ENCODE measurements around the gene NRARP. TPM values are rescaled to one million over a fixed set of nuclear protein-coding genes. Genes with fewer than 3 reads are reported as not detected.
A peak's percentile ranks its signal among the peaks of the same experiment; 100 is the strongest.

Gene NRARP
- total RNA-seq, 1 experiment from 2014 or later = 23.8 TPM

DNA sequence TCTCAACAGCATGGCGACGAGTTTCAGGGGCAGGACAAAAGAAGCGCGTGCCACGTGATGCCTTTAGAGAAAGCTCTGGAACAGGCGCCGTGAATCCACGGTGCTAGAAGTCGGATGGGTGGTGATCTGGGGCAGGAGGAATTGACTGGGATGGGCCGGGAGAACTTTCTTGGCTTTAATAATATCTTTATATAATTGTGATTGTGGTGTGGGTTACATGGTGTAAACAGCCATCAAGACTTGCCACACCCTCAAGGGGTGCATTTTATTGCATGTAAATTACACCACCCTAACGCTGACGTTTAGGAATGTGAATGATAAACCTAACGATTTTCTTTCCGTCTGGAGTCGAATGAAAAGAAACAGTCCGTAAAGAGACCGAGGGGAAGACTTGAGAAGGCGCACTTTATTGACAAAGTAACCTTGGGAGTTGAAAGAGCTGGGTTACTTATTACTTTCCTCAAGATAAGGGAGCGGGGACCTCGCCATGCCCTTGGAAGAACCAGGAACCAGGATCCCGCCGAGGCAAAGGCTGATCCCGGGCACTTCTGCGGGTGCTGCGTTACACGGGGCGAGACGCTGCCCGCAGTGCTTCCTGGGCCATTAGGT, 8.5 kb downstream of the NRARP start:
- Mint-ChIP-seq H3K4me1 (peaks cover 18 to 27% of the 10 kb centered on the region in 2 experiments), H3K9me3 (peaks cover 3 to 9% of the 10 kb centered on the region in 2 experiments), H3K27ac (no peak overlapping the region), H3K27me3 (ENCODE audit: low read depth) (peaks cover 40% of the 10 kb centered on the region), H3K36me3 (ENCODE audit: insufficient read depth in 1 of 3, low read depth in 3 of 3) (peaks cover 0 to 4% (median 3%) of the 10 kb centered on the region in 3 experiments; a peak in 3 of 7 replicates), H3K4me3 (peak overlapping the region in 1 of 2 experiments; percentile 41; a peak in 1 of 5 replicates)
- Histone ChIP-seq H2AK5ac (ENCODE audit: insufficient read length, low read length) (no peak overlapping the region), H4K8ac (replicated peaks; ENCODE audit: insufficient read length, low read depth, low read length) (no peak overlapping the region), H3K9me3 (ENCODE audit: control insufficient read depth, low read depth, low read length) (no peaks in the 10 kb centered on the region), H3K23me2 (ENCODE audit: insufficient read length, low read depth, low read length, poor library complexity, severe bottlenecking) (peaks cover 3% of the 10 kb centered on the region), H4K5ac (ENCODE audit: insufficient read length, low read depth, low read length) (no peak overlapping the region), H3T11ph (ENCODE audit: low read length) (no peak overlapping the region), H3K79me2 (ENCODE audit: insufficient read depth, low read length) (no peaks in the 10 kb centered on the region), H3K23ac (ENCODE audit: insufficient read length, low read depth, low read length) (no peak overlapping the region), H3K9ac (ENCODE audit: extremely low read depth, insufficient read length, low read length) (no peak overlapping the region), H3K14ac (ENCODE audit: insufficient read depth, low read length) (no peak overlapping the region), H3K4ac (ENCODE audit: low read depth, low read length) (no peak overlapping the region), H3K79me1 (ENCODE audit: insufficient read depth, low read depth, low read length, poor library complexity, severe bottlenecking) (no peaks in the 10 kb centered on the region), H3K27me3 (ENCODE audit: insufficient read depth, low read length) (peaks cover 5% of the 10 kb centered on the region; the same call in 1 of the 2 replicates), H3K4me1 (ENCODE audit: insufficient read depth, low read length) (peaks cover 3% of the 10 kb centered on the region; the same call in 1 of the 2 replicates), H4K20me1 (ENCODE audit: control insufficient read depth, insufficient read depth, insufficient read length) (no peaks in the 10 kb centered on the region), H2BK5ac (ENCODE audit: insufficient read length, low read length) (no peak overlapping the region), H2BK120ac (ENCODE audit: low read depth, low read length, poor library complexity, severe bottlenecking) (no peak overlapping the region), H2BK15ac (ENCODE audit: low read depth, low read length) (no peak overlapping the region), H3K56ac (ENCODE audit: insufficient read length, low read depth, low read length) (no peak overlapping the region), H2BK20ac (ENCODE audit: low read depth, low read length, poor library complexity, severe bottlenecking) (no peak overlapping the region), H3K27ac (ENCODE audit: insufficient read length, low read depth, low read length) (no peak overlapping the region), H3K4me2 (ENCODE audit: insufficient read depth, insufficient read length, low read length) (no peak overlapping the region), H2AFZ (ENCODE audit: low read length) (no peak overlapping the region), H3K18ac (ENCODE audit: insufficient read length, low read depth, low read length) (no peak overlapping the region), H2BK12ac (ENCODE audit: insufficient read length, low read depth, low read length) (no peak overlapping the region), H4K91ac (ENCODE audit: insufficient read length, low read depth, low read length) (no peak overlapping the region)
- TF ChIP-seq, protein P1, sequence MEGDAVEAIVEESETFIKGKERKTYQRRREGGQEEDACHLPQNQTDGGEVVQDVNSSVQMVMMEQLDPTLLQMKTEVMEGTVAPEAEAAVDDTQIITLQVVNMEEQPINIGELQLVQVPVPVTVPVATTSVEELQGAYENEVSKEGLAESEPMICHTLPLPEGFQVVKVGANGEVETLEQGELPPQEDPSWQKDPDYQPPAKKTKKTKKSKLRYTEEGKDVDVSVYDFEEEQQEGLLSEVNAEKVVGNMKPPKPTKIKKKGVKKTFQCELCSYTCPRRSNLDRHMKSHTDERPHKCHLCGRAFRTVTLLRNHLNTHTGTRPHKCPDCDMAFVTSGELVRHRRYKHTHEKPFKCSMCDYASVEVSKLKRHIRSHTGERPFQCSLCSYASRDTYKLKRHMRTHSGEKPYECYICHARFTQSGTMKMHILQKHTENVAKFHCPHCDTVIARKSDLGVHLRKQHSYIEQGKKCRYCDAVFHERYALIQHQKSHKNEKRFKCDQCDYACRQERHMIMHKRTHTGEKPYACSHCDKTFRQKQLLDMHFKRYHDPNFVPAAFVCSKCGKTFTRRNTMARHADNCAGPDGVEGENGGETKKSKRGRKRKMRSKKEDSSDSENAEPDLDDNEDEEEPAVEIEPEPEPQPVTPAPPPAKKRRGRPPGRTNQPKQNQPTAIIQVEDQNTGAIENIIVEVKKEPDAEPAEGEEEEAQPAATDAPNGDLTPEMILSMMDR (conservative IDR thresholded peaks at IDR 0.05) = no peak
- no CpG with 5 or more reads among the region's 29 CpGs for WGBS (ENCODE audit: extremely low coverage, insufficient read length, low lambda C conversion rate)
- DNase-seq = no peak
